ENCODE measurements around the gene GPX4. TPM values are rescaled to one million over a fixed set of nuclear protein-coding genes. Genes with fewer than 3 reads are reported as not detected.

The GPX4 gene
- total RNA-seq (100 to 1,000 TPM in 4 of 5 donors, 10 to 100 TPM in 1; 90.0 to 710 (median 158) TPM), polyA plus RNA-seq (100 to 1,000 TPM; 433 to 532 (median 509) TPM)
- long read RNA-seq, donor 1, transcript GPX4-201 (7 exons, 919 nt), result major isoform, 33 of 43 reads
- long read RNA-seq, donor 1, partial matches to known transcripts, result 0 of 43 reads
- long read RNA-seq, donor 1, other reads (novel, unspliced or antisense), result 8 of 43 reads
- long read RNA-seq, donor 2, transcript GPX4-201 (7 exons, 919 nt), result major isoform, 55 of 90 reads
- long read RNA-seq, donor 2, transcript GPX4-204 (6 exons, 536 nt), result minor isoform, 7 of 90 reads
- long read RNA-seq, donor 2, partial matches to known transcripts, result 0 of 90 reads
- long read RNA-seq, donor 2, other reads (novel, unspliced or antisense), result 27 of 90 reads
- long read RNA-seq, donor 3, transcript GPX4-201 (7 exons, 919 nt), result major isoform, 35 of 54 reads
- long read RNA-seq, donor 3, partial matches to known transcripts, result 10 of 54 reads
- long read RNA-seq, donor 3, other reads (novel, unspliced or antisense), result 6 of 54 reads
- long read RNA-seq, donor 4, partial matches to known transcripts, result 0 of 9 reads
- long read RNA-seq, donor 4, other reads (novel, unspliced or antisense), result 6 of 9 reads
- long read RNA-seq, donor 5, transcript GPX4-201 (7 exons, 919 nt), result major isoform, 70 of 122 reads
- long read RNA-seq, donor 5, transcript GPX4-204 (6 exons, 536 nt), result minor isoform, 6 of 122 reads
- long read RNA-seq, donor 5, partial matches to known transcripts, result 5 of 122 reads
- long read RNA-seq, donor 5, other reads (novel, unspliced or antisense), result 40 of 122 reads
- long read RNA-seq, donor 6, transcript GPX4-201 (7 exons, 919 nt), result major isoform, 105 of 164 reads
- long read RNA-seq, donor 6, transcript GPX4-204 (6 exons, 536 nt), result minor isoform, 7 of 164 reads
- long read RNA-seq, donor 6, partial matches to known transcripts, result 0 of 164 reads
- long read RNA-seq, donor 6, other reads (novel, unspliced or antisense), result 48 of 164 reads
- long read RNA-seq, donor 7, transcript GPX4-201 (7 exons, 919 nt), result major isoform, 82 of 115 reads
- long read RNA-seq, donor 7, partial matches to known transcripts, result 0 of 115 reads
- long read RNA-seq, donor 7, other reads (novel, unspliced or antisense), result 29 of 115 reads
- long read RNA-seq, donor 8, transcript GPX4-204 (6 exons, 536 nt), result minor isoform, 6 of 141 reads
- long read RNA-seq, donor 8, transcript GPX4-201 (7 exons, 919 nt), result major isoform, 71 of 141 reads
- long read RNA-seq, donor 8, partial matches to known transcripts, result 23 of 141 reads
- long read RNA-seq, donor 8, other reads (novel, unspliced or antisense), result 36 of 141 reads
- long read RNA-seq, donor 9, transcript GPX4-201 (7 exons, 919 nt), result major isoform, 68 of 106 reads
- long read RNA-seq, donor 9, partial matches to known transcripts, result 7 of 106 reads
- long read RNA-seq, donor 9, other reads (novel, unspliced or antisense), result 26 of 106 reads
- long read RNA-seq, donor 10, transcript GPX4-201 (7 exons, 919 nt), result major isoform, 34 of 54 reads
- long read RNA-seq, donor 10, partial matches to known transcripts, result 5 of 54 reads
- long read RNA-seq, donor 10, other reads (novel, unspliced or antisense), result 13 of 54 reads

DNA sequence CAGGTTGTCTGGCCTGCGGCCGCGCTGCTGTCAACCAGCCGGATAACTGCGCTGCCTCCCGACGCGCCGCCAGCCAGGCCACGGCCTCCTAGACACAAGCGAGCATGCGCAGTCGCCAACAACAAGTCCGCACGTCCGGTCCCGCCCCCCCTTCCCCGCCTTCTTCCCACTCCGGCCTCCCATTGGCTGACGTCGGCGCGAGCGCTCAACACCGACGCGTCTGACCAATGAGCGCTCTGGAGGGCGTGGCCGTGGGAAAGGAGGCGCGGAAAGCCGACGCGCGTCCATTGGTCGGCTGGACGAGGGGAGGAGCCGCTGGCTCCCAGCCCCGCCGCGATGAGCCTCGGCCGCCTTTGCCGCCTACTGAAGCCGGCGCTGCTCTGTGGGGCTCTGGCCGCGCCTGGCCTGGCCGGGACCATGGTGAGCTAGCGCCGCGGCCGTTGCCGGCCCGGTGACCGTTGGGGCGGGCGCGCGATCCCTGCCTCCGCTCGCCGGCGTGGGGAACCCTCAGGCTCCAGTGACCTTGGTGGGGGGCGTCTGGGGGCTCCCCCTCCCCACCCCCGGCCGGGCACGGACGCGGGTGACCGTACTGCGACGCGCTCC, at the start of gene GPX4:
TSS of gene GPX4 (plus strand) at position 287 of the 603 bp plus-strand sequence. CDS start at position 337, 50 bp downstream.
- H3K27ac ChIP-seq, result peak within 1 kb of the TSS; percentile 98 to 100 (median 99)
- no peaks in the 10 kb centered on the region for H3K27me3 ChIP-seq
- TF ChIP-seq POLR2A (IDR thresholded peaks at IDR 0.05) (peak in 2 of 4 donors; percentile 53 to 65), POLR2AphosphoS5 (IDR thresholded peaks at IDR 0.05) (peak; percentile 91 to 96 (median 92))
- TF ChIP-seq, protein P1, sequence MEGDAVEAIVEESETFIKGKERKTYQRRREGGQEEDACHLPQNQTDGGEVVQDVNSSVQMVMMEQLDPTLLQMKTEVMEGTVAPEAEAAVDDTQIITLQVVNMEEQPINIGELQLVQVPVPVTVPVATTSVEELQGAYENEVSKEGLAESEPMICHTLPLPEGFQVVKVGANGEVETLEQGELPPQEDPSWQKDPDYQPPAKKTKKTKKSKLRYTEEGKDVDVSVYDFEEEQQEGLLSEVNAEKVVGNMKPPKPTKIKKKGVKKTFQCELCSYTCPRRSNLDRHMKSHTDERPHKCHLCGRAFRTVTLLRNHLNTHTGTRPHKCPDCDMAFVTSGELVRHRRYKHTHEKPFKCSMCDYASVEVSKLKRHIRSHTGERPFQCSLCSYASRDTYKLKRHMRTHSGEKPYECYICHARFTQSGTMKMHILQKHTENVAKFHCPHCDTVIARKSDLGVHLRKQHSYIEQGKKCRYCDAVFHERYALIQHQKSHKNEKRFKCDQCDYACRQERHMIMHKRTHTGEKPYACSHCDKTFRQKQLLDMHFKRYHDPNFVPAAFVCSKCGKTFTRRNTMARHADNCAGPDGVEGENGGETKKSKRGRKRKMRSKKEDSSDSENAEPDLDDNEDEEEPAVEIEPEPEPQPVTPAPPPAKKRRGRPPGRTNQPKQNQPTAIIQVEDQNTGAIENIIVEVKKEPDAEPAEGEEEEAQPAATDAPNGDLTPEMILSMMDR (IDR thresholded peaks at IDR 0.05), result no peak
- H3K36me3 ChIP-seq, result peaks cover 20 to 32% (median 32%) of the 10 kb centered on the region in 4 donors
- intact Hi-C loops (cut with DNase I; ENCODE audit: low total_unique reads), result no loop called here
- WGBS, 5 donors, result 0 to 1% (median 0%) methylated on average over 32 to 75 of the region's 75 CpGs
- peaks cover 40 to 81% (median 66%) of the 10 kb centered on the region in 4 donors for H3K4me1 ChIP-seq
- H3K9me3 ChIP-seq, result no peaks in the 10 kb centered on the region
- peak; percentile 100 for DNase-seq
- peak within 1 kb of the TSS; percentile 71 to 89 (median 85) for H3K4me3 ChIP-seq

DNA sequence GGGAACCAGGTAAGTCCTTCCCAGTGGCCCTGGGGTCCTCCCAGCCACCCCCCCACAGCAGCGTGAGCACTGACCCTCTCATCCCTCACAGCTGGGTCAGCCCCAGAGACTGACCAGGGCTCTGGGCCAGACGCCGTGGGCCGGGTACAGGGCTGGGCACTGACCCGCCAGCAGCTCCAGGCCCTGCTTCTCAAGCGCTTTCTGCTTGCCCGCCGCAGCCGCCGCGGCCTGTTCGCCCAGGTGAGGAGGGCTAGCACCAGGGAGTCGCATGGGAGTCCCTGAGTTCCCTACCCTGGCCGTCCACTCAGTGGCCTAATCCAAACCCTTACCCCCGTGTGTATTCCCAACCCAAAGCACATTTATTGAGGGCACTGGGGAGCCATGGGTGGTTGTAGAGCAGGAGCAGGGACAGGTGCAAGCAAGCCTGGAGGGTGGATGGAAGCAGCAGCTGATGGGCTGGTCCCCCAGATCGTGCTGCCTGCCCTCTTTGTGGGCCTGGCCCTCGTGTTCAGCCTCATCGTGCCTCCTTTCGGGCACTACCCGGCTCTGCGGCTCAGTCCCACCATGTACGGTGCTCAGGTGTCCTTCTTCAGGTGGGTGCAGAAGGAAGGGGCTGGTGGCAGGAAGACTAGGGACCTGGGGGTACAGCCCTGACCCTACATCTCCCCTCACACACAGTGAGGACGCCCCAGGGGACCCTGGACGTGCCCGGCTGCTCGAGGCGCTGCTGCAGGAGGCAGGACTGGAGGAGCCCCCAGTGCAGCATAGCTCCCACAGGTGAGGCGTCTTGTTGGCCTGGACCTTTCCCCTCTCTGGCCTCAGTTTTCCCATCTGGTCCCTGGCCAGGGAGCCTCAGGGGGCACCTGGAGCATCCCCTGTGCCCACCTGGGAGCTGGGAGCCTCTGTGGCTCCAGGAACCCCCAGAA, 49.4 kb upstream of the GPX4 start:
- 87 to 94% (median 94%) methylated on average over 15 to 28 of the region's 28 CpGs for WGBS, 5 donors
- Histone ChIP-seq H3K9me3 (peaks cover 4 to 37% (median 29%) of the 10 kb centered on the region in 4 donors), H3K4me1 (no peaks in the 10 kb centered on the region), H3K27me3 (no peaks in the 10 kb centered on the region), H3K36me3 (peaks cover 0 to 34% (median 12%) of the 10 kb centered on the region in 4 donors), H3K4me3 (no peak overlapping the region), H3K27ac (no peak overlapping the region)
- no peak for DNase-seq
- TF ChIP-seq, protein P1 (IDR thresholded peaks at IDR 0.05), result no peak
- TF ChIP-seq EP300 (IDR thresholded peaks at IDR 0.05), result no peak
- TF ChIP-seq POLR2A (IDR thresholded peaks at IDR 0.05), result no peak
- no peak for TF ChIP-seq POLR2AphosphoS5 (IDR thresholded peaks at IDR 0.05)
- intact Hi-C loops (cut with DNase I; ENCODE audit: low total_unique reads), result no loop called here

- Histone ChIP-seq H3K27me3 (no peaks in the 10 kb centered on the region), H3K36me3 (peaks cover 0 to 34% (median 12%) of the 10 kb centered on the region in 4 donors), H3K27ac (no peak overlapping the region), H3K4me3 (no peak overlapping the region), H3K9me3 (peaks cover 4 to 37% (median 29%) of the 10 kb centered on the region in 4 donors), H3K4me1 (no peaks in the 10 kb centered on the region)
- DNase-seq, result no peak
- TF ChIP-seq, protein P1 (IDR thresholded peaks at IDR 0.05), result no peak
- TF ChIP-seq EP300 (IDR thresholded peaks at IDR 0.05) (no peak), POLR2AphosphoS5 (IDR thresholded peaks at IDR 0.05) (no peak), POLR2A (IDR thresholded peaks at IDR 0.05) (no peak)
- intact Hi-C loops (cut with DNase I; ENCODE audit: low total_unique reads), result no loop called here
- 91 to 97% (median 94%) methylated on average over 13 to 14 of the region's 14 CpGs for WGBS, 5 donors
Measured at GRCh38 chr19:1055028-1055425, 48.8 kb upstream of the GPX4 start.

Data from stomach (tissue), 19 donors.